Thyroid gland (tissue), 4 donors: ENCODE data around the gene THRB. TPM values are rescaled to one million over a fixed set of nuclear protein-coding genes. Genes with fewer than 3 reads are reported as not detected.

Experiments used
- DNase-seq, 2 donors: peaks; one replicate each; pipeline ENCODE4 v3.0.0-alpha.2; 2019
- H3K27ac ChIP-seq, 3 donors: fragments of 200-600 bp; sonication (generic); 1 replicate in 2 of 3; 2 replicates in 1 of 3; pipeline ENCODE4 v1.5.1; 2016 to 2019; ENCODE audit warnings: mild to moderate bottlenecking in 1 of 3, moderate library complexity in 1 of 3
- H3K27me3 ChIP-seq: fragments of 200-600 bp; sonication (generic); one replicate; pipeline ENCODE4 v1.5.1; 2019
- H3K36me3 ChIP-seq, 2 donors: fragments of 200-600 bp; sonication (generic); one replicate each; pipeline ENCODE4 v1.5.1; 2016 to 2019
- H3K4me1 ChIP-seq, 2 donors: fragments of 200-600 bp; sonication (generic); one replicate each; pipeline ENCODE4 v1.5.1; 2017 to 2019
- H3K4me3 ChIP-seq, 3 donors: fragments of 200-600 bp; sonication (generic); replicated peaks in 1 of 3; 1 replicate in 2 of 3; 2 replicates in 1 of 3; pipeline ENCODE4 v1.5.1; 2016; ENCODE audit warnings: mild to moderate bottlenecking in 1 of 3
- H3K9me3 ChIP-seq: fragments of 200-600 bp; sonication (generic); one replicate; pipeline ENCODE4 v1.5.1; 2017
- POLR2A ChIP-seq, 2 donors: fragments of 450-650 bp; IDR thresholded peaks; one replicate each; pipeline ENCODE4 v1.6.1; 2017; ENCODE audit warnings: antibody characterized with exemption in 2 of 2, mild to moderate bottlenecking in 2 of 2, moderate library complexity in 1 of 2
- WGBS, 2 donors: methylation state at CpG; one replicate each; pipeline ENCODE4 v1.1.5; 2017; 5-methylcytosine and 5-hydroxymethylcytosine counted together
- intact Hi-C: fragments of 100-400 bp; cut with DNase I; formaldehyde crosslinking; loops from one replicate; pipeline ENCODE4 v1.15.1; 2023
- total RNA-seq, 4 donors: library from RNA; depleted of rRNA; stranded (reverse); fragments of >200 nt; gene quantifications; one replicate each; pipeline ENCODE4 v1.2.3, GENCODE V29; 2016
- TF ChIP-seq, protein P1 (sequence below), 6 experiments: fragments of 200-600 bp in 3 of 6; fragments of 450-650 bp in 3 of 6; sonication (generic) in 3 of 6; IDR thresholded peaks; one replicate each; pipeline ENCODE4 v1.5.1; 2016 to 2019; ENCODE audit warnings: antibody characterized with exemption in 6 of 6, mild to moderate bottlenecking in 2 of 6, inconsistent platforms in 1 of 6, moderate library complexity in 1 of 6

Gene THRB
- total RNA-seq, 4 donors from 2014 or later, result 11.1 to 33.2 (median 13.4) TPM

DNA sequence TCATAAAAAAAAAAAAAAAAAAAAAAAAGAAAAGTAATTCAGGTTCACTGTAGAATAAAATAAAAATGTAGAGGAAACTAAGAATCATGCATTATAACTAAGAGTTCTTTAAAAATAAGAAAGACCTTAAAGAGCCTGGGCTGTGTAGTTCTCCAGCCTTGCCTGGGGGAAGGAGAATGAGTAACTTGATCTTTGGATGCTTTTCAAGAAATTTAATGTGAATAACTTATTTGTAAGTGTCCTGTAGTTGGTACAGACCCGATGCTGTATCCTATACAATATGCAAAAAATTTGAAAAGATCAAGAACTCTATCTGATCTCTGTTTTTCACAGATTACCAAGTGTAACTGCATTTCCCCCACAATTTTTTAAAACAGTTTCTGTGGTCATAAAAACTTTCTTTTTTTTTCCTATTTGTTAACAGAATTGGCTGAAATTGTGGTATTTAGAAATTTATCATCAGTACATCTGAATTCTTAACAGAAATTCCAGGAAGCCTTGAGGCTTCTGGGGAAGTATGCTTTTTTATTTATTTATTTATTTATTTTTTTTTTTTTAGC is 195.3 kb downstream of the THRB start:
- H3K36me3 ChIP-seq, result no peaks in the 10 kb centered on the region
- intact Hi-C loops, result no loop called here
- DNase-seq, result no peak
- no peak overlapping the region for H3K27ac ChIP-seq
- no peaks in the 10 kb centered on the region for H3K9me3 ChIP-seq
- WGBS, 2 donors, result 56 to 67% methylated on average over 1 of the region's 1 CpG
- no peak for TF ChIP-seq POLR2A (IDR thresholded peaks at IDR 0.05)
- TF ChIP-seq, protein P1, sequence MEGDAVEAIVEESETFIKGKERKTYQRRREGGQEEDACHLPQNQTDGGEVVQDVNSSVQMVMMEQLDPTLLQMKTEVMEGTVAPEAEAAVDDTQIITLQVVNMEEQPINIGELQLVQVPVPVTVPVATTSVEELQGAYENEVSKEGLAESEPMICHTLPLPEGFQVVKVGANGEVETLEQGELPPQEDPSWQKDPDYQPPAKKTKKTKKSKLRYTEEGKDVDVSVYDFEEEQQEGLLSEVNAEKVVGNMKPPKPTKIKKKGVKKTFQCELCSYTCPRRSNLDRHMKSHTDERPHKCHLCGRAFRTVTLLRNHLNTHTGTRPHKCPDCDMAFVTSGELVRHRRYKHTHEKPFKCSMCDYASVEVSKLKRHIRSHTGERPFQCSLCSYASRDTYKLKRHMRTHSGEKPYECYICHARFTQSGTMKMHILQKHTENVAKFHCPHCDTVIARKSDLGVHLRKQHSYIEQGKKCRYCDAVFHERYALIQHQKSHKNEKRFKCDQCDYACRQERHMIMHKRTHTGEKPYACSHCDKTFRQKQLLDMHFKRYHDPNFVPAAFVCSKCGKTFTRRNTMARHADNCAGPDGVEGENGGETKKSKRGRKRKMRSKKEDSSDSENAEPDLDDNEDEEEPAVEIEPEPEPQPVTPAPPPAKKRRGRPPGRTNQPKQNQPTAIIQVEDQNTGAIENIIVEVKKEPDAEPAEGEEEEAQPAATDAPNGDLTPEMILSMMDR (IDR thresholded peaks at IDR 0.05), result no peak
- H3K27me3 ChIP-seq, result no peaks in the 10 kb centered on the region
- peaks cover 15 to 24% of the 10 kb centered on the region in 2 donors for H3K4me1 ChIP-seq
- no peak overlapping the region for H3K4me3 ChIP-seq

DNA sequence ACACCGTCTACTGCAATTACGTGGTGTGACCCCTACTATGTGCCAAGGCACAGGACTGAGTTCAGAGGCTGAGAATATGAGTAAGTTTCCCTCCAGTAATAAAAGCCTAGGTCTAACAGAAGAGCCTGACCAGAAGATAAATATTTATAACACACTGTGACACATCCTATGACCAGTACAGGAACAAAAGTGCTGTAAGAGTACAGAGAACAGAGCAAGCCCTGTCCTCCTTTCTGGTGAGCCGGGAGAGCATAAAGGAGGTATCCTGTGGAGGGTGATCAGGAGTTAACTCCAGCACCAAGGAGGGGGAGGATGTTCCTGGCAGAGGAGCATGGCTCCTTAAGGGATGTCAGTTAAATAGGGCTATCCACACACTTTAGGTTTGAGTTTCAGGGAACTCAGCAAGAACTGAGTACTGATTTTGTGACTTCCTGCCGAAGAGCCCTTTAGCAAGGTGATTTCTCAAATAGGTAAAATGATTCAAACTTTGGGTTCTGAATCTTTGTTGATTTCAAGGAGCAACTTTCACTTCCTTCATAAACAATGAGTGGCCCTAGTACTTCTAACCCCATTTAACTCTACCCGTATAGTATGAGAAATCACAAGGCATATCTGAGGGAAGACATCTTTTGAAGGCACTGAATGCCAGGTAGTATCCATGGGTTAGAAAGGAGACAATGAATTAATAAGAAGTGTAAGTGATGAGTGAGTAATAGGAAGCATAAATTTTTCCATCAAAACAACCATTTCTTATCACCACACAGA is 198.0 kb downstream of the THRB start:
- Histone ChIP-seq H3K36me3 (no peaks in the 10 kb centered on the region), H3K4me1 (peaks cover 4 to 8% of the 10 kb centered on the region in 2 donors), H3K27ac (no peak overlapping the region), H3K27me3 (no peaks in the 10 kb centered on the region), H3K9me3 (no peaks in the 10 kb centered on the region), H3K4me3 (no peak overlapping the region)
- DNase-seq, result no peak
- 93 to 95% methylated on average over 5 of the region's 5 CpGs for WGBS, 2 donors
- no peak for TF ChIP-seq POLR2A (IDR thresholded peaks at IDR 0.05)
- TF ChIP-seq, protein P1 (IDR thresholded peaks at IDR 0.05), result no peak
- intact Hi-C loops, result no loop called here

DNA sequence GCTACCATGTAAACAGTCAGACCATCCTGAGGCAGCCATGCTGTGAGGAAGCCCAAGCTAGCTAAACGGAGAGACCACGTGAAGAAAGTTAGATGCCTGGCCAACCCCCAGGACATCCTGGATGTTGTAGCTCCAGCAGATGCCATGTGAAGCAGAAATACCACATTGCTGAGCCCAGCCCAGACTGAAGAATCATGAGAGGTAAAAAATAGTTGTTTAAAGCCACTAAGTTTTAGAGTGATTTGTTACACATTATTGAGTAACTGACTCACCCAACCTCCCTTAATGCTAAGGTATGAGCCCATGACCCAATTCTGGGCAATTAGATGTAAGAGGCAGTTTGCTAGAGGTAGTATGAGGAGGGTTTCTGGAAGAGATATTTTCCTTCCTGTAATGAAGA is 200.5 kb downstream of the THRB start:
- intact Hi-C loops, result no loop called here
- no peaks in the 10 kb centered on the region for H3K27me3 ChIP-seq
- H3K4me3 ChIP-seq, result no peak overlapping the region
- WGBS, 2 donors, result 92 to 100% methylated on average over 2 of the region's 2 CpGs
- DNase-seq, result no peak
- H3K9me3 ChIP-seq, result no peaks in the 10 kb centered on the region
- no peak for TF ChIP-seq POLR2A (IDR thresholded peaks at IDR 0.05)
- TF ChIP-seq, protein P1 (IDR thresholded peaks at IDR 0.05), result no peak
- peaks cover 3 to 7% of the 10 kb centered on the region in 2 donors for H3K4me1 ChIP-seq
- no peak overlapping the region for H3K27ac ChIP-seq
- no peaks in the 10 kb centered on the region for H3K36me3 ChIP-seq

DNA sequence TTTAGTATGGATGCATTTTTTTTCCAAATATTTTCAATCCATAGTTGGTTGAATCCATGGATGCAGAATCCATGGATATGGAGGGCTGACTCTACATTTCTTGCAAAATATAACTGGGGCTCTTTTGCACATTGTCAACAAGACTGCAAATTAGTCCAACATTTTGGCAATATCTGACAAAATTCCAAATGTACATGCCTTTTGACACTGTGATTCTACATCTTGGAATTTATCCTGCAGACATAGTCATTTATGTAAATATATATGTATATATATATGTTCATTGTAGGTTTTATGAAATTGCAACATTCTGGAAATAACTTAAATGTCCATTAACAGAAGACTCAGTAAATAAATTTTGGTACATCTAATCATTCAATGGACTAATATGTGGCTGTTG is 203.0 kb downstream of the THRB start:
- Histone ChIP-seq H3K4me1 (peaks cover 22 to 23% of the 10 kb centered on the region in 2 donors), H3K27me3 (no peaks in the 10 kb centered on the region), H3K4me3 (no peak overlapping the region), H3K9me3 (no peaks in the 10 kb centered on the region), H3K27ac (no peak overlapping the region), H3K36me3 (no peaks in the 10 kb centered on the region)
- intact Hi-C loops, result no loop called here
- TF ChIP-seq, protein P1 (IDR thresholded peaks at IDR 0.05), result no peak
- TF ChIP-seq POLR2A (IDR thresholded peaks at IDR 0.05), result no peak
- no peak for DNase-seq

DNA sequence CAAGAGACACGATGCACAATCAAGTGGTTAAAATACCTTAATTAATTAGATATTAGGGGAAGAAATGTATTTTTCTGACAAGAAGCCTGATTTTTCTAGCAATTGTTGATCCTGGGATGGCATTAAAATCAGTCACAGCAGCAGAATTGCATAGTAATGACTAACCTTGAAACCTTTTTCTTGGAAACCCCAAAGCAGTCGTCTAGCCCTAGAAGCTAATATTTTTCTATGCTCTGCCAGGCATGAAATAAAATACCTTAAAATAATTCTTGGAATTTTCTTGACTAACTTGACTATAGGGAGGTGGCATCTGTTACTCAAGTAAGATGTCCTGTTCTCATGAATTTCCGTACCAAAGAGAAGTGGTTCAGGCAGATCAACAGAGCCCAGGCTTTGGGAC is 204.1 kb downstream of the THRB start:
- H3K27ac ChIP-seq, result peak overlapping the region in 1 of 3 donors; percentile 48
- H3K9me3 ChIP-seq, result no peaks in the 10 kb centered on the region
- intact Hi-C loops, result no loop called here
- TF ChIP-seq POLR2A (IDR thresholded peaks at IDR 0.05), result no peak
- TF ChIP-seq, protein P1 (IDR thresholded peaks at IDR 0.05), result no peak
- 58 to 67% methylated on average over 3 of the region's 3 CpGs for WGBS, 2 donors
- no peaks in the 10 kb centered on the region for H3K27me3 ChIP-seq
- H3K36me3 ChIP-seq, result no peaks in the 10 kb centered on the region
- peaks cover 23 to 28% of the 10 kb centered on the region in 2 donors for H3K4me1 ChIP-seq
- no peak overlapping the region for H3K4me3 ChIP-seq
- no peak for DNase-seq
